ENCODE results near the gene RFC4. TPM values are rescaled to one million over a fixed set of nuclear protein-coding genes. Genes with fewer than 3 reads are reported as not detected.

RFC4 gene
- total and polyA plus RNA-seq, 9 of the 15 experiments (the other 6 are each of a cell fraction or from before 2014, with no cell fraction given), result 105 to 227 (median 180) TPM

GRCh38 chr3:186842426-186843038 is 36.2 kb upstream of the RFC4 start, which contains the start of gene ADIPOQ (continued):
- no peak for TF ChIP-seq ZNF77 (CRISPR knock-in tag; IDR thresholded peaks at IDR 0.05)
- no peak for TF ChIP-seq ZZZ3 (IDR thresholded peaks at IDR 0.05)
- no peak for TF ChIP-seq ARHGAP35 (IDR thresholded peaks at IDR 0.05; ENCODE audit: partially characterized antibody)
- TF ChIP-seq ZNF507 (tag; conservative IDR thresholded peaks at IDR 0.05), result no peak
- no peak for TF ChIP-seq CBX3 (IDR thresholded peaks at IDR 0.05; ENCODE audit: borderline replicate concordance in 1 of 2, low read length in 2 of 2)

- in situ Hi-C loops (cut with MboI), result loop anchor here (10.0 kb wide), 1 partner anchor 323 kb away; no protein-coding TSS in a partner anchor
- Histone ChIP-seq H3K27me3 (ENCODE audit: control insufficient read depth in 2 of 2, insufficient read depth in 2 of 2, low read length in 2 of 2) (no peaks in the 10 kb centered on the region), H3K4me2 (ENCODE audit: insufficient read depth, low read length) (no peak overlapping the region), H3K36me3 (ENCODE audit: control insufficient read depth, insufficient read depth, low read length) (no peaks in the 10 kb centered on the region), H3K27ac (ENCODE audit: extremely low read depth, low read depth, low read length) (no peak overlapping the region), H4K20me1 (replicated peaks; ENCODE audit: control insufficient read depth, insufficient read depth, low read length) (no peaks in the 10 kb centered on the region), H3K4me1 (replicated peaks in 1 of 2; ENCODE audit: control insufficient read depth in 2 of 2, insufficient read depth in 2 of 2, low read length in 2 of 2) (no peaks in the 10 kb centered on the region; a peak in 1 of 5 replicates), H2AFZ (ENCODE audit: low read depth, low read length) (peak overlapping the region; percentile 33; the same call in 1 of the 2 replicates), H3K9me3 (replicated peaks; ENCODE audit: control insufficient read depth, insufficient read depth, low read depth, low read length) (no peaks in the 10 kb centered on the region), H3K4me3 (no peak overlapping the region), H3K79me2 (ENCODE audit: control insufficient read depth, insufficient read depth, low read length) (no peaks in the 10 kb centered on the region), H3K9me1 (ENCODE audit: control insufficient read depth, insufficient read depth, low read length) (no peaks in the 10 kb centered on the region), H3K9ac (ENCODE audit: insufficient read depth in 1 of 2, low read depth in 2 of 2, low read length in 2 of 2) (no peak overlapping the region)
- TF ChIP-seq ATF3 (IDR thresholded peaks at IDR 0.05) (no peak), ATF3 (CRISPR knock-in tag; conservative IDR thresholded peaks at IDR 0.05) (no peak), FOS (IDR thresholded peaks at IDR 0.05; ENCODE audit: extremely low read depth, insufficient read length) (no peak), SMARCB1 (IDR thresholded peaks at IDR 0.05; ENCODE audit: insufficient read length, low read depth) (no peak), ZNF133 (CRISPR knock-in tag; IDR thresholded peaks at IDR 0.05) (no peak), TSHZ1 (CRISPR knock-in tag; IDR thresholded peaks at IDR 0.05) (no peak), KAT2B (IDR thresholded peaks at IDR 0.05; ENCODE audit: low read depth, low read length) (no peak)
- FAIRE-seq (no peak), ATAC-seq (no peak), DNase-seq (ENCODE audit: extremely low read depth in 1 of 4, low spot score in 3 of 4) (no peak)
- 48% methylated on average over 4 of the region's 4 CpGs for WGBS (ENCODE audit: insufficient coverage, low coverage, missing lambda C conversion rate)
- POLR2A ChIA-PET, result no interaction called here
- intact Hi-C loops (cut with micrococcal nuclease), result no loop called here
- CTCF ChIA-PET (ENCODE audit: low intra/inter-chr PET ratio), result no interaction called here
- BruUV-seq (replicated peaks), result no TSS peak
Measured at GRCh38 chr3:186841620-186842019, 35.3 kb upstream of the RFC4 start.

Measured in K562 (cell line).